IMR-90 (cell line): ENCODE data around the gene REPIN1. TPM values are rescaled to one million over a fixed set of nuclear protein-coding genes. Genes with fewer than 3 reads are reported as not detected.

Experiments used
- ATAC-seq: fragments of 200-7000 bp; cut with Tn5 transposase; 2 replicates; pipeline ENCODE4 v1.9.1; 2020; ENCODE audit warnings: low read depth, mild to moderate bottlenecking, moderate library complexity
- BruUV-seq: library from RNA; stranded (reverse); fragments of 400-500 nt; replicated peaks from 2 replicates; lab custom pipeline; 2021; lab: Mats Ljungman, UMichigan
- CTCF ChIA-PET: fragments of 300-600 bp; formaldehyde crosslinking; extraction: SDS; loops from one replicate; lab custom pipeline; 2021; ENCODE audit warnings: antibody characterized with exemption; lab: Yijun Ruan, JAX
- POLR2A ChIA-PET: fragments of 300-600 bp; sonication (Branson Sonifier 250); formaldehyde crosslinking; loops from one replicate; lab custom pipeline; 2022; ENCODE audit warnings: antibody characterized with exemption; ENCODE audit not compliant: unreplicated experiment; lab: Charles Lee
- DNase-seq: peaks from one replicate; pipeline ENCODE4 v3.0.0; 2013
- H2AFZ ChIP-seq: replicated peaks from 2 replicates; pipeline ENCODE3; 2013; ENCODE audit warnings: low read length, mild to moderate bottlenecking; ENCODE audit not compliant: poor library complexity
- H2AK5ac ChIP-seq: 2 replicates; pipeline ENCODE4 v1.6.1; 2013; ENCODE audit warnings: low read depth, low read length, inconsistent platforms
- H2AK9ac ChIP-seq: replicated peaks from 2 replicates; pipeline ENCODE3; 2013; ENCODE audit warnings: mild to moderate bottlenecking, low read depth, low read length, moderate library complexity; ENCODE audit not compliant: poor library complexity
- H2BK120ac ChIP-seq: 2 replicates; pipeline ENCODE4 v1.6.1; 2013; ENCODE audit warnings: low read depth, low read length, inconsistent platforms
- H2BK15ac ChIP-seq: 3 replicates; pipeline ENCODE4 v1.6.1; 2013; ENCODE audit warnings: low read depth, low read length, inconsistent platforms
- H2BK20ac ChIP-seq: 2 replicates; pipeline ENCODE4 v1.6.1; 2013; ENCODE audit warnings: low read depth, mild to moderate bottlenecking, inconsistent platforms, low read length, moderate library complexity
- H2BK5ac ChIP-seq: 2 replicates; pipeline ENCODE4 v1.6.1; 2013; ENCODE audit warnings: mild to moderate bottlenecking, low read depth, low read length, inconsistent platforms; ENCODE audit not compliant: poor library complexity, severe bottlenecking
- H3K14ac ChIP-seq: replicated peaks from 2 replicates; pipeline ENCODE4 v1.6.1; 2013; ENCODE audit warnings: low read depth, low read length, inconsistent platforms
- H3K18ac ChIP-seq: 2 replicates; pipeline ENCODE4 v1.6.1; 2013; ENCODE audit warnings: low read depth, low read length, control low read depth
- H3K23ac ChIP-seq: 2 replicates; pipeline ENCODE4 v1.6.1; 2013; ENCODE audit warnings: low read depth, low read length, inconsistent platforms
- H3K27ac ChIP-seq: 2 replicates; pipeline ENCODE4 v1.5.1; 2013; ENCODE audit warnings: mild to moderate bottlenecking, control low read depth, low read length; ENCODE audit not compliant: insufficient read depth
- H3K27me3 ChIP-seq: 2 replicates; pipeline ENCODE4 v1.6.1; 2013; ENCODE audit warnings: low read length; ENCODE audit not compliant: control insufficient read depth, insufficient read depth
- H3K36me3 ChIP-seq: 2 replicates; pipeline ENCODE4 v1.6.1; 2013; ENCODE audit warnings: low read length, mixed read lengths; ENCODE audit not compliant: control insufficient read depth, insufficient read depth
- H3K4ac ChIP-seq: 2 replicates; pipeline ENCODE4 v1.6.1; 2013; ENCODE audit warnings: low read depth, low read length, inconsistent platforms
- H3K4me1 ChIP-seq: 2 replicates; pipeline ENCODE4 v1.6.1; 2013; ENCODE audit warnings: low read length, mixed read lengths; ENCODE audit not compliant: control insufficient read depth, insufficient read depth
- H3K4me2 ChIP-seq: 2 replicates; pipeline ENCODE4 v1.6.1; 2013; ENCODE audit warnings: low read depth, mild to moderate bottlenecking, control low read depth, low read length, moderate library complexity
- H3K4me3 ChIP-seq: 2 replicates; pipeline ENCODE4 v1.5.1; 2013; ENCODE audit warnings: low read depth, mild to moderate bottlenecking, control low read depth, low read length, moderate library complexity; ENCODE audit not compliant: insufficient read depth
- H3K56ac ChIP-seq: 2 replicates; pipeline ENCODE4 v1.6.1; 2013; ENCODE audit warnings: low read length, inconsistent platforms; ENCODE audit not compliant: insufficient read depth; ENCODE audit errors: extremely low read depth
- H3K79me1 ChIP-seq, 2 experiments: 2 replicates each; pipeline ENCODE4 v1.6.1; 2013; ENCODE audit warnings: low read length in 2 of 2, inconsistent platforms in 1 of 2, low read depth in 1 of 2
- H3K9ac ChIP-seq: 2 replicates; pipeline ENCODE4 v1.6.1; 2013; ENCODE audit warnings: low read depth, low read length, control low read depth
- H3K9me1 ChIP-seq: 2 replicates; pipeline ENCODE4 v1.6.1; 2013; ENCODE audit warnings: low read length, inconsistent platforms; ENCODE audit not compliant: insufficient read depth
- H3K9me3 ChIP-seq: 2 replicates; pipeline ENCODE4 v1.6.1; 2013; ENCODE audit warnings: low read length; ENCODE audit not compliant: control insufficient read depth, insufficient read depth
- H4K20me1 ChIP-seq: 2 replicates; pipeline ENCODE4 v1.6.1; 2013; ENCODE audit warnings: low read length, inconsistent platforms; ENCODE audit not compliant: insufficient read depth
- H4K5ac ChIP-seq: 2 replicates; pipeline ENCODE4 v1.6.1; 2013; ENCODE audit warnings: mild to moderate bottlenecking, low read depth, low read length, control low read depth
- H4K8ac ChIP-seq, 2 experiments: 2 replicates each; pipeline ENCODE4 v1.6.1; 2013; ENCODE audit warnings: low read depth in 2 of 2, low read length in 2 of 2, control low read depth in 1 of 2, inconsistent platforms in 1 of 2
- H4K91ac ChIP-seq: 2 replicates; pipeline ENCODE4 v1.6.1; 2013; ENCODE audit warnings: low read depth, low read length, inconsistent platforms; ENCODE audit not compliant: insufficient read depth
- CEBPB ChIP-seq: IDR thresholded peaks from 2 replicates; pipeline ENCODE4 v1.6.1; 2012; ENCODE audit warnings: low read depth, low read length, improper control_type of control experiment
- ELK1 ChIP-seq: fragments of 150-350 bp; IDR thresholded peaks from 2 replicates; pipeline ENCODE4 v1.6.1; 2016; ENCODE audit warnings: low read depth, mild to moderate bottlenecking, low read length, moderate library complexity, borderline replicate concordance
- WGBS, 2 experiments: methylation state at CpG; one replicate each; pipeline versions ENCODE4 v1.1.5 to v1.1.7; 2013; ENCODE audit warnings: missing lambda C conversion rate in 2 of 2; ENCODE audit not compliant: insufficient read length in 1 of 2; ENCODE audit errors: extremely low coverage in 2 of 2; 5-methylcytosine and 5-hydroxymethylcytosine counted together
- dilution Hi-C: fragments of 300-500 bp; cut with HindIII; formaldehyde crosslinking; loops from one replicate; pipeline ENCODE4 v1.14.3; 2018; ENCODE audit warnings: low sequenced_read_pairs; ENCODE audit not compliant: unreplicated experiment
- in situ Hi-C: fragments of 300-500 bp; cut with MboI; formaldehyde crosslinking; loops from 3 replicates; pipeline ENCODE4 v1.14.3; 2019; ENCODE audit warnings: low sequenced_read_pairs, inconsistent platforms, mixed read lengths
- intact Hi-C: fragments of 100-400 bp; cut with micrococcal nuclease; formaldehyde crosslinking; loops from 2 replicates; pipeline ENCODE4 v1.10.0; 2022
- polyA plus RNA-seq, 3 experiments: library from polyadenylated mRNA; depleted of rRNA; stranded (reverse); fragments of >200 nt; gene quantifications; 2 replicates each; pipeline ENCODE4 v1.2.3, GENCODE V29; 2012; ENCODE audit warnings: low replicate concordance in 1 of 3
- total RNA-seq: library from RNA; depleted of rRNA; stranded (reverse); fragments of >200 nt; gene quantifications from 2 replicates; pipeline ENCODE4 v1.2.3, GENCODE V29; 2012

The REPIN1 gene
- total and polyA plus RNA-seq, 2 of the 4 experiments (the other 2 are of a cell fraction) = 19.4 to 50.6 TPM

GRCh38 chr7:150325110-150325611 is 43.5 kb upstream of the REPIN1 start:
- Histone ChIP-seq H3K14ac (no peak overlapping the region), H3K4me3 (no peak overlapping the region), H3K9ac (no peak overlapping the region), H2BK15ac (no peak overlapping the region), H3K9me1 (no peaks in the 10 kb centered on the region), H2BK5ac (no peak overlapping the region), H3K56ac (no peak overlapping the region), H4K20me1 (no peaks in the 10 kb centered on the region), H3K27me3 (no peaks in the 10 kb centered on the region; the same call in 1 of the 2 replicates), H2AFZ (no peak overlapping the region), H2BK120ac (no peak overlapping the region), H2AK9ac (no peak overlapping the region), H4K91ac (no peak overlapping the region), H3K4me2 (no peak overlapping the region), H3K79me1 (no peaks in the 10 kb centered on the region), H3K36me3 (no peaks in the 10 kb centered on the region), H2AK5ac (no peak overlapping the region), H3K4ac (no peak overlapping the region), H3K18ac (no peak overlapping the region; the same call in 1 of the 2 replicates), H4K5ac (no peak overlapping the region; the same call in 1 of the 2 replicates), H3K27ac (peak overlapping the region; percentile 63; the same call in 1 of the 2 replicates), H3K4me1 (peaks cover 10% of the 10 kb centered on the region; the same call in 1 of the 2 replicates), H3K9me3 (no peaks in the 10 kb centered on the region), H2BK20ac (no peak overlapping the region; the same call in 1 of the 2 replicates), H4K8ac (no peak overlapping the region; a peak in 1 of 4 replicates), H3K23ac (no peak overlapping the region)
- intact Hi-C loops (no loop called here), dilution Hi-C loops (no loop called here), in situ Hi-C loops (no loop called here)
- WGBS, 2 experiments = 86% methylated on average over 4 of the region's 10 CpGs; no CpG with 5 or more reads in 1 of the 2 experiments
- POLR2A ChIA-PET = interaction anchor here (0.5 kb wide), 1 partner anchor 30 kb away, joined by 6 read pairs; no protein-coding TSS in a partner anchor
- no TSS peak for BruUV-seq
- peak; percentile 76 for ATAC-seq
- CTCF ChIA-PET = interaction anchor here (0.9 kb wide), 1 partner anchor 14 kb away, joined by 3 read pairs; no protein-coding TSS in a partner anchor
- TF ChIP-seq CEBPB = peak; percentile 47; the same call in 1 of the 2 replicates
- no peak for TF ChIP-seq ELK1
- DNase-seq = peak; percentile 17
